GM10266 (cell line): ENCODE results near the gene RPL10.

Experiments used
- DNase-seq: peaks from one replicate; pipeline ENCODE4 v3.0.0; 2012; ENCODE audit errors: extremely low spot score
- TF ChIP-seq, protein P1 (sequence below): IDR thresholded peaks from 2 replicates; pipeline ENCODE4 v1.5.1; 2012; ENCODE audit warnings: mild to moderate bottlenecking, low read depth; ENCODE audit not compliant: control insufficient read depth, insufficient read depth; ENCODE audit errors: missing control alignments

RPL10 gene

GRCh38 chrX:154356596-154356995 lies 41.6 kb upstream of the RPL10 start:
- TF ChIP-seq, protein P1, sequence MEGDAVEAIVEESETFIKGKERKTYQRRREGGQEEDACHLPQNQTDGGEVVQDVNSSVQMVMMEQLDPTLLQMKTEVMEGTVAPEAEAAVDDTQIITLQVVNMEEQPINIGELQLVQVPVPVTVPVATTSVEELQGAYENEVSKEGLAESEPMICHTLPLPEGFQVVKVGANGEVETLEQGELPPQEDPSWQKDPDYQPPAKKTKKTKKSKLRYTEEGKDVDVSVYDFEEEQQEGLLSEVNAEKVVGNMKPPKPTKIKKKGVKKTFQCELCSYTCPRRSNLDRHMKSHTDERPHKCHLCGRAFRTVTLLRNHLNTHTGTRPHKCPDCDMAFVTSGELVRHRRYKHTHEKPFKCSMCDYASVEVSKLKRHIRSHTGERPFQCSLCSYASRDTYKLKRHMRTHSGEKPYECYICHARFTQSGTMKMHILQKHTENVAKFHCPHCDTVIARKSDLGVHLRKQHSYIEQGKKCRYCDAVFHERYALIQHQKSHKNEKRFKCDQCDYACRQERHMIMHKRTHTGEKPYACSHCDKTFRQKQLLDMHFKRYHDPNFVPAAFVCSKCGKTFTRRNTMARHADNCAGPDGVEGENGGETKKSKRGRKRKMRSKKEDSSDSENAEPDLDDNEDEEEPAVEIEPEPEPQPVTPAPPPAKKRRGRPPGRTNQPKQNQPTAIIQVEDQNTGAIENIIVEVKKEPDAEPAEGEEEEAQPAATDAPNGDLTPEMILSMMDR, result no peak
- no peak for DNase-seq

DNA sequence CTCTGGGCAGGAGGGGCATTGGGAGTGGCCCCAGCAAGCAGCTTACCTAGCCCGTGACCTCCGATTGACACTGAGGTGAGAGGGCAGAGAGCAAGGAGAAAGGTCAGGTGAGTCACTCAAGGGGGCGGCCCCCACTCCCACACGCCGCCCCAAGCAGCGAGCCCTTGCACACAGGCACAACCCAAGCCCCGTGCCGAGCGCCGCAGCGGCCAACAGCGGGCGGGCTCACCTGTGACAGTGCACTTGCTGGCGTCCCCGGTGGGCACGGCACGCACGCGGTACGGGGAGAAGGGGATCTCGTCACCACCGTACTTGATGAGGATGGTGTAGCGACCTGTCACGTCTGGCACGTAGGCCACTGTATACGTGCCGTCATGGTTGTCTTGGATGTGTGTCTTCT lies 41.0 kb upstream of the RPL10 start:
- TF ChIP-seq, protein P1, result no peak
- no peak for DNase-seq

- TF ChIP-seq, protein P1, result no peak
- DNase-seq, result no peak
Measured at GRCh38 chrX:154358011-154358410, 40.2 kb upstream of the RPL10 start.

DNA sequence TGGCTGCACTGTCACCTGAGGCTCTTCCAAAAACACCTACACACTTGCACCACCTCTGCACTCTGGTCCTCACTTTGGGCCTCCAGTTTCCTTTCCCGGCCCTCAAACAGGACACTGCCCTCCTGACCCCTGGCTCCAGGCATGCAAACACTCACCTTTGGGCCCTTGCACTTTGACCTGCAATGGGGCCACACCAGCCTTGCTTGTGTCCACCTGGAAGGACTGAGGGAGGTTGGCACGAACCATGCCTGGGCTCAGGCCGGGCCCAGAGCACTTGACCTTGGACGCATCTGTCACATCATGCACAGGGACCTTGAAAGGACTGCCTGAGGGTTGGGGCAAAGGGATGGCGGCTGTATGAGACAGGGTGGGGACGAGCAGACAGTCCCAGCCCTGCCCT lies 39.3 kb upstream of the RPL10 start:
- TF ChIP-seq, protein P1, result no peak
- DNase-seq, result no peak

- TF ChIP-seq, protein P1, result no peak
- no peak for DNase-seq
Measured at GRCh38 chrX:154359362-154360154, 38.6 kb upstream of the RPL10 start.

DNA sequence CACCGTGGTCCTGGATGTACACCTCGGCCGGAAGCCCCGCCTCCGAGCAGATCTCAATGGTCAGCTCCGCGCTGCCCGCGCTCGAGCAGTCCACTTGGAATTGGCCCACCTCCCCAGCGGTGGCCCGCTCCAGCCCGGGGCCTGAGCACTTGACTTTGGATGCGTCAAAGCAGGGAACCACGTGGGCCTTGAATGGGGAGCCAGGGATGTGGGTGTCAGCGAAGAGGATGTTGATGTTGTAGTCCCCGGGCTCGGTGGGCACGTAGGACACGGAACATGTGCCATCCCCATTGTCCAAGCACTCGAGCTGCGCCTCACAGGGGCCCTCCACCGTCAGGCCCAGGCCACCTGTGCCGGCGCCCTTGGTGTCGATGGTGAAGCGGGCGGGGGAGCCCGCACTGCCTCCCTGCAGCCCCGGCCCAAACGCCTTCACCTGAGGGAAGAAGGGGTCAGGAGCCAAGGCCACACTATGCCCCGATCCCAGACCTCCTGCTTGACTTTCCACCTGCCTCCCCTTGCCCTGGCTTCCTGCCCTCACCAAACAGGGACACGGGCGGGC lies 37.9 kb upstream of the RPL10 start:
- DNase-seq, result no peak
- TF ChIP-seq, protein P1, result no peak

DNA sequence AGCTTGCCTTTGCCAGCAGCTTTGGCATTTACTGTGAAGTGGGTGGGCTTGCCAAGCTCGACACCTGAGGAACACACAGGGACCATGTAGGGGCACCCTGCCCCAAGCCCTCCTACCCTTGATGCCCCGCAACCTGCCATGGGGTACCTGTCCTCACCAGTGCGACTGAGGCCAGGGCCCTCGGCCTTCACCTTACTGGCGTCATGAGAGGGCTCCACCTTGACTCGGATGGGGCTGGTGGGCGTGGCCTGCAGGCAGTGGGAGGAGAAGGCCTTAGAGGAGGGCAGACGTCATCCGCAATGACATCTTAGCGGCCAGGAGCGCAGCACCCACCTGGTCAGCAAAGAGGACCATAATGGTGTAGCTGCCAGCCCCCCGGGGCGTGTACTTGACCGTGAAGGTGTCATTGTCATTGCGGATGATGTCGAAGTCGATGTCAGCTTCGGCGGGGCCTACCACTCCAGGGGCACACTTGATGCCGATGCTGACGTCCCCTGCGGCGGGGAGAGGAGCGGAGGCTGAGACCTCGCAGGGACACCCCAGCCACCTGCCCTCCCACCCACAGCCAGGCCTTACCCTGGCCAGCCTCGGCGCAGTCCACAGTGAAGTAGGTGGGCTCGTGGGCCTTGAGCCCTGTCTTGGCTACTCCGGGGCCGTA lies 36.0 kb upstream of the RPL10 start:
- TF ChIP-seq, protein P1, result no peak
- DNase-seq, result no peak
